ENCODE measurements around the gene ASXL1. TPM values are rescaled to one million over a fixed set of nuclear protein-coding genes. Genes with fewer than 3 reads are reported as not detected.

ASXL1 gene
- total RNA-seq, 1 donor from 2014 or later, result 140 TPM

- no peak for TF ChIP-seq CTCF (conservative IDR thresholded peaks at IDR 0.05)
- Mint-ChIP-seq H3K9me3 (no peaks in the 10 kb centered on the region), H3K27me3 (ENCODE audit: low read depth) (peaks cover 12% of the 10 kb centered on the region), H3K4me1 (peaks cover 11% of the 10 kb centered on the region), H3K27ac (ENCODE audit: unreplicated experiment) (no peak overlapping the region), H3K4me3 (peak overlapping the region; percentile 34), H3K36me3 (ENCODE audit: low read depth) (peaks cover 9% of the 10 kb centered on the region)
- no peak for DNase-seq (ENCODE audit: low read depth, low spot score)
Observed at GRCh38 chr20:32451682-32452461, 93.7 kb downstream of the ASXL1 start.

- peak overlapping the region; percentile 72 for H3K4me3 Mint-ChIP-seq
- H3K9me3 Mint-ChIP-seq, result no peaks in the 10 kb centered on the region
- no peak for DNase-seq (ENCODE audit: low read depth, low spot score)
- H3K4me1 Mint-ChIP-seq, result peaks cover 17% of the 10 kb centered on the region
- H3K27ac Mint-ChIP-seq (ENCODE audit: unreplicated experiment), result peak overlapping the region; percentile 35
- no peak for TF ChIP-seq CTCF (conservative IDR thresholded peaks at IDR 0.05)
- peaks cover 5% of the 10 kb centered on the region for H3K36me3 Mint-ChIP-seq (ENCODE audit: low read depth)
- peaks cover 12% of the 10 kb centered on the region for H3K27me3 Mint-ChIP-seq (ENCODE audit: low read depth)
Observed at GRCh38 chr20:32452776-32453466, 94.8 kb downstream of the ASXL1 start.

GRCh38 chr20:32453467-32454163 is 95.5 kb downstream of the ASXL1 start:
- peaks cover 24% of the 10 kb centered on the region for H3K4me1 Mint-ChIP-seq
- H3K36me3 Mint-ChIP-seq (ENCODE audit: low read depth), result peaks cover 2% of the 10 kb centered on the region
- H3K4me3 Mint-ChIP-seq, result no peak overlapping the region
- no peak overlapping the region for H3K27ac Mint-ChIP-seq (ENCODE audit: unreplicated experiment)
- TF ChIP-seq CTCF (conservative IDR thresholded peaks at IDR 0.05), result no peak
- H3K27me3 Mint-ChIP-seq (ENCODE audit: low read depth), result peaks cover 14% of the 10 kb centered on the region
- no peak for DNase-seq (ENCODE audit: low read depth, low spot score)
- no peaks in the 10 kb centered on the region for H3K9me3 Mint-ChIP-seq

GRCh38 chr20:32454164-32455145 is 96.3 kb downstream of the ASXL1 start:
- Mint-ChIP-seq H3K27ac (ENCODE audit: unreplicated experiment) (no peak overlapping the region), H3K9me3 (no peaks in the 10 kb centered on the region), H3K4me1 (peaks cover 25% of the 10 kb centered on the region), H3K36me3 (ENCODE audit: low read depth) (peaks cover 2% of the 10 kb centered on the region), H3K4me3 (peak overlapping the region; percentile 63), H3K27me3 (ENCODE audit: low read depth) (peaks cover 14% of the 10 kb centered on the region)
- TF ChIP-seq CTCF (conservative IDR thresholded peaks at IDR 0.05), result no peak
- DNase-seq (ENCODE audit: low read depth, low spot score), result no peak
